RWPE1 (cell line): Measurements from ENCODE around the gene PTPRE.
A peak's percentile ranks its signal among the peaks of the same experiment; 100 is the strongest.

ENCODE experiments used
- CTCF ChIA-PET: fragments of 350-600 bp; sonication (Branson Sonifier 250); formaldehyde crosslinking; extraction: SDS; loops from one replicate; lab custom pipeline; 2021; lab: Yijun Ruan, JAX
- POLR2A ChIA-PET: fragments of 400-600 bp; formaldehyde crosslinking; extraction: SDS; loops from one replicate; lab custom pipeline; 2020; ENCODE audit warnings: antibody characterized with exemption; ENCODE audit not compliant: low non-redundant PET; lab: Yijun Ruan, JAX
- DNase-seq: peaks from one replicate; pipeline ENCODE4 v3.0.0; 2012; ENCODE audit warnings: low spot score
- H3K27ac ChIP-seq: fragments of 450-650 bp; 2 replicates; pipeline ENCODE4 v1.5.1; 2017
- TF ChIP-seq, protein P1 (sequence below): fragments of 450-650 bp; conservative IDR thresholded peaks from 2 replicates; pipeline ENCODE4 v1.5.1; 2017; ENCODE audit warnings: low read depth, mild to moderate bottlenecking

Gene PTPRE

DNA sequence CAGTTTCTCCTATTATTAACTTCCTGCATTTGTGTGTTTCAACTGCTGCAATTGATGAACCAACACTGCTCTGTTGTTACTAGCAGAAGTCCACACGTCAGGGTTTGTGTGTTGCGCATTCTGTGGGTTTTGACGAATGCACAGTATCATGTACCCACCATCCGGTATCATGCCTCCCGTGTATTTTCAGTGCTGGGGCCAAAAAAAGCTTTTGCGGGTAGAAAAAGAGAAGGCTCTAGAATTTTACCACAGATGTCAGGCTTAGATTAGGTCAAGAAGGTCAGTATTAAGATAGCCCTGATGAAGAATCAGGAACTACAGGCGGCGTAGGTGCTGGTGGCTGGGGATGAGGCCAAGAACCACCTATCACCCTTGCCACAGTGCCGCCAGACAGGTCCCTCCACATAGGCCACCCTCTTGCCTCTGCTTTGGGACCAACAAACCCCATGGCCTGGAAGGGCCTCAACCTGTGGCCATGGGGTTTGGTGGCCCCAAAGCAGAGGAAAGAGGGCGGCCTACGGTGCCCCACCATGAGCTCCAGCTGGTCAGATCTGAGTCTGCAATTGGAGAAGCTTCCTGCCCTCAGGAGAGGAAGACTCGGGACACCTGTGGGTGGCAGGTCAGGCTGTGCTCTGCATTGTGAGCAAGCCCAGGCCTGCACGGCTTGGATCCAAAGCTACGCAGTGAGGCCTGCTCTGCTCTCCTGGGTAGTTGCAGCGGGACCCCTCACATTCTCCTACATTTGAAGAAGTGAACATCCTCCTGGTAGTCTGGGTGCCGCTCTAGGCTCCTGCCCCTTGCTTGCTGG, 147.5 kb downstream of the PTPRE start:
- CTCF ChIA-PET = interaction anchor here (0.6 to 1.3 kb wide), 3 partner anchors 43 to 150 kb away, joined by 3 read pairs; no protein-coding TSS in a partner anchor
- POLR2A ChIA-PET = no interaction called here
- TF ChIP-seq, protein P1, sequence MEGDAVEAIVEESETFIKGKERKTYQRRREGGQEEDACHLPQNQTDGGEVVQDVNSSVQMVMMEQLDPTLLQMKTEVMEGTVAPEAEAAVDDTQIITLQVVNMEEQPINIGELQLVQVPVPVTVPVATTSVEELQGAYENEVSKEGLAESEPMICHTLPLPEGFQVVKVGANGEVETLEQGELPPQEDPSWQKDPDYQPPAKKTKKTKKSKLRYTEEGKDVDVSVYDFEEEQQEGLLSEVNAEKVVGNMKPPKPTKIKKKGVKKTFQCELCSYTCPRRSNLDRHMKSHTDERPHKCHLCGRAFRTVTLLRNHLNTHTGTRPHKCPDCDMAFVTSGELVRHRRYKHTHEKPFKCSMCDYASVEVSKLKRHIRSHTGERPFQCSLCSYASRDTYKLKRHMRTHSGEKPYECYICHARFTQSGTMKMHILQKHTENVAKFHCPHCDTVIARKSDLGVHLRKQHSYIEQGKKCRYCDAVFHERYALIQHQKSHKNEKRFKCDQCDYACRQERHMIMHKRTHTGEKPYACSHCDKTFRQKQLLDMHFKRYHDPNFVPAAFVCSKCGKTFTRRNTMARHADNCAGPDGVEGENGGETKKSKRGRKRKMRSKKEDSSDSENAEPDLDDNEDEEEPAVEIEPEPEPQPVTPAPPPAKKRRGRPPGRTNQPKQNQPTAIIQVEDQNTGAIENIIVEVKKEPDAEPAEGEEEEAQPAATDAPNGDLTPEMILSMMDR = no peak
- peak overlapping the region; percentile 45 for H3K27ac ChIP-seq
- no peak for DNase-seq

DNA sequence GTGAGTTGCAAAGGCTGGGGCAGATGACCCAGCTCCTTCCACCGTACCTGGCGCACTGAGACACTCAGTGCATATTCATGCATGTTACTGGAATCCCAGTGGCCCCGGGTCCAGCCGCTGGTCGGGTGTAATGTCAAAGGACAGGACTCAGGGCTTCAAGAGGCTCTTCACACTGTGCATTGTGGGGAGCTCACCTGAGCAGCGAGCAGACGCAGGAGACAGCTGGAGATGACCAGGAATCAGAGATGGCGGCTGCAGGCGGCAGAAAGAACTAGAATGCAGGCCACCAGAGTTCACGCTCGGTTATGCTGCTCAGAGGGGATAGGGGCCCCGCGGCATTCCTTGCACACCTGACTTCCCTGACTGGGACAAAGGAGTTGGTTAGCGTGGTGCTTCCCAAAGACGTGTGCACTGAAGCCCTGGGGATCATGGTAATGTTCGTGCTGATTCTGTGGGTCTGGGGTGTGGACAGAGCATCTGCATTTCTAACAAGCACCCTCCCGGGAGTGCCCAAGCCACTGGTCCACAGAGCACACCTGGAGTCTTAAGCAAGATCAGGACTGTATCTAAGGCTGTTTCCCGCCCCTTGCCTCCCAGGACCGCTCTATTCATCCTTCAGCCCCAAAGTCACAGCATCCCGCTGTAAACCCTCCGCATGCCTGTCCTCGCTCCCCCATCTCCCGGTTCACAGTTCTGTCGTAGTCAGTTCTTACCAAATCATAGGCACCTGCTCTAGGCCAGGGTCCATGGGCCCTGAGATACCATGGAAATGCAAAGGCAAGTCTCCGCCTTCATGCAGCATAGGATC, 148.4 kb downstream of the PTPRE start:
- ChIA-PET POLR2A (no interaction called here), CTCF (interaction anchor here (1.3 kb wide), 1 partner anchor 44 kb away, joined by 3 read pairs; no protein-coding TSS in a partner anchor)
- H3K27ac ChIP-seq = peak overlapping the region; percentile 45
- TF ChIP-seq, protein P1 = no peak
- no peak for DNase-seq

DNA sequence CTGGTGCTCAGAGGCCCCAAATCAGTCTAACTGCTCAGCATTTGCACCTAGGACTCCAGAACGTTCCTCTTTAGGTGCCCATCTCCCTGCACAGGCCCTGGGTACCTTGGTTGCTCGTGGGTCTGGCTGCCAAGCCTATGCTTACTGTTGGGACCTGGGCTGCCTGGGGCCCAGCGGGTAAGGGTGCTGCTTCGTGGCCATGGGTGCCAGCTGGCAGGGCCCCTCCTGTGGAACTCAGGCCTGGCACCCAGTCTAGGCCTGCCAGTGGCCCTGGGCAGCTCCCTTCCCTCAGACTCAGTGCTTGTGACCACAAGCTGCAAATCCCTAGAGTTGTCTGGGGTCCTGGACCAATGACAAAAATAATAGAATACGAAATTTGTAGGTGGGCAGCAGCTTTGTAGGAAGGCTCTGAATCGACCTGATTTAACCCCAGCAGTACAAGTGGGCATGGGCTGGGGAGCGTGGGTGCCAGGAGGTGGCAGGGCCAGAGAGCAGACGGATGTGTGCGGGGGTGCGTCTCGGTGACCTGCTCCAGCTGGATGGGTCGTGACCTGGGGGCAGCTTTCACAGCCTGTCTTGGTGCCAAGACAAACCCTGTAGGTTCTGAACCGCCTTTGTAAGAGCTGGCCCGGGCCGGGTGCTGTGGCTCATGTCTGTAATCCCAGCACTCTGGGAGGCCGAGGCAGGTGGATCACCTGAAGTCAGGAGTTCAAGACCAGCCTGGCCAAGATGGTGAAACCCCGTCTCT, 149.6 kb downstream of the PTPRE start:
- TF ChIP-seq, protein P1 = no peak
- CTCF ChIA-PET = no interaction called here
- DNase-seq = no peak
- POLR2A ChIA-PET = no interaction called here
- H3K27ac ChIP-seq = peak overlapping the region; percentile 36

DNA sequence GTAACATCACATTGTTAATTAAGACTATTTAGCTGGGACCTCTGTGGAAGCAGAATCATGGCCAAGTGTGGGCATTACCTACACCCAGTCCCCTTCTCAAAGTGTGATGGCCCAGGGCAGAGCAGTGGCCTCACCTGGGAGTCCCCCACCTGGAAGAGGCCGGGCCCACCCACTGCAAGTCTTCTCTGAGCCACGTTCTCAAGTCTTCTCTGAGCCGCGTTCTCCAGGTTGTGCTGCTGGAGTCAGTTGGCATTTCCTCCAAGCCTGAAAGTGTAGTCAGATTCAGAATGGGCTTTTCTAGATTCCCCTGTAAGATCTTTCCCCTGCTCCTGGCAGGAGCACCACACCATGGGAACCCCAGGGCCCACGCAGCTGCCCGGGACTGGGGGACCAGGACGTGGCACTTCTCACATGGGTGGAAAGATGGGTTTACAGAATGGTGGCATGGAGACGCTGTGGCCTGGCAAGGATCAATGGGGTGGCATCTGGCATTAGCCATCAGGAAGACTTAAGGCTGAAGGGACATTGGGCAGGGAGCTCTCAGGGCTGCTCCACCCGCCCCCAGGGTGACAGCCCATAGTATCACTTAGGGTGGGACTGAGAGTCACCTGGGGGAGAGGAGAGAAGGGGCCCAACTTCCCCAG, 151.3 kb downstream of the PTPRE start:
- no peak for DNase-seq
- TF ChIP-seq, protein P1 = no peak
- POLR2A ChIA-PET = interaction anchor here (0.9 kb wide), 1 partner anchor 11 kb away, joined by 3 read pairs; no protein-coding TSS in a partner anchor
- CTCF ChIA-PET = interaction anchor here (0.6 kb wide), 1 partner anchor 90 kb away, joined by 3 read pairs; no protein-coding TSS in a partner anchor
- peak overlapping the region; percentile 58 for H3K27ac ChIP-seq

DNA sequence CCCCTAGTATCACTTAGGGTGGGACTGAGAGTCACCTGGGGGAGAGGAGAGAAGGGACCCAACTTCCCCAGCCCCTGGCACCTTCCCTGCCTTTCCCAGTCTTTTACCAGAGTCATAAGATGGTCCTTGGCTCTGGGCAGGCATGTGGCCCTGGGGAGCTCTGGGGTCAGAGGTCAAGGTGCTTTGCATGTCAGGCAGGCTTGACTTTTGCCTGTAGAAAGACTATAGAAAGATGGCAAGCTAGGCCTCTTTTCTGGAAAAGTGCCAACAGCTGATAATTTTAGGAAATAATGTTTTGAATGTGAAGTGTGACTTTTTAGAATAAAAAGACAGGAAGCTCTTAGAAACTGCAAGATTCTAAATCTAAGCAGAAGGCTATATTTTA, 151.8 kb downstream of the PTPRE start:
- TF ChIP-seq, protein P1 = no peak
- POLR2A ChIA-PET = interaction anchor here (0.7 to 0.9 kb wide), 2 partner anchors 10 to 11 kb away, joined by 3 read pairs; no protein-coding TSS in a partner anchor

More for the DNA sequence above, 151.8 kb downstream of the PTPRE start:
- no peak for DNase-seq
- CTCF ChIA-PET = interaction anchor here (0.6 kb wide), 1 partner anchor 90 kb away, joined by 3 read pairs; no protein-coding TSS in a partner anchor
- H3K27ac ChIP-seq = peak overlapping the region; percentile 58
